Calu3 (cell line): ENCODE data around the gene BST2. TPM values are rescaled to one million over a fixed set of nuclear protein-coding genes. Genes with fewer than 3 reads are reported as not detected.

Experiments used
- BruUV-seq: library from RNA; stranded (reverse); fragments of 400-500 nt; replicated peaks from 2 replicates; lab custom pipeline; 2021; lab: Mats Ljungman, UMichigan
- CTCF ChIA-PET: fragments of 300-600 bp; sonication (Branson Sonifier 250); formaldehyde crosslinking; loops from one replicate; lab custom pipeline; 2022; ENCODE audit warnings: antibody characterized with exemption; lab: Charles Lee
- DNase-seq: peaks from one replicate; pipeline ENCODE4 v3.0.0; 2022
- H3K27ac Mint-ChIP-seq: one replicate; pipeline ENCODE4 v1.8.0; 2022; ENCODE audit warnings: mixed read lengths; ENCODE audit not compliant: unreplicated experiment
- H3K27me3 Mint-ChIP-seq: one replicate; pipeline ENCODE4 v1.8.0; 2022; ENCODE audit warnings: mixed read lengths; ENCODE audit not compliant: unreplicated experiment
- H3K36me3 Mint-ChIP-seq: one replicate; pipeline ENCODE4 v1.8.0; 2022; ENCODE audit warnings: mild to moderate bottlenecking, moderate library complexity, mixed read lengths; ENCODE audit not compliant: insufficient read depth, unreplicated experiment
- H3K4me1 Mint-ChIP-seq: one replicate; pipeline ENCODE4 v1.8.0; 2022; ENCODE audit warnings: mild to moderate bottlenecking, low read depth, mixed read lengths; ENCODE audit not compliant: unreplicated experiment
- H3K4me3 Mint-ChIP-seq: one replicate; pipeline ENCODE4 v1.8.0; 2022; ENCODE audit warnings: mild to moderate bottlenecking, low read depth, moderate library complexity, mixed read lengths; ENCODE audit not compliant: unreplicated experiment
- H3K9me3 Mint-ChIP-seq: one replicate; pipeline ENCODE4 v1.8.0; 2022; ENCODE audit warnings: low read depth, mixed read lengths; ENCODE audit not compliant: unreplicated experiment
- intact Hi-C: fragments of 100-400 bp; cut with micrococcal nuclease; formaldehyde crosslinking; loops from one replicate; pipeline ENCODE4 v1.10.0; 2022; ENCODE audit not compliant: unreplicated experiment
- total RNA-seq: library from RNA; stranded (reverse); gene quantifications from 2 replicates; pipeline ENCODE4 v1.2.3, GENCODE V29; 2022
- TF ChIP-seq, protein P1 (sequence below): fragments of 200-600 bp; IDR thresholded peaks from one replicate; pipeline ENCODE4 v1.8.0; 2022; ENCODE audit warnings: antibody characterized with exemption; ENCODE audit not compliant: unreplicated experiment

The BST2 gene
- total RNA-seq, 1 experiment from 2014 or later, result 0.94 TPM

DNA sequence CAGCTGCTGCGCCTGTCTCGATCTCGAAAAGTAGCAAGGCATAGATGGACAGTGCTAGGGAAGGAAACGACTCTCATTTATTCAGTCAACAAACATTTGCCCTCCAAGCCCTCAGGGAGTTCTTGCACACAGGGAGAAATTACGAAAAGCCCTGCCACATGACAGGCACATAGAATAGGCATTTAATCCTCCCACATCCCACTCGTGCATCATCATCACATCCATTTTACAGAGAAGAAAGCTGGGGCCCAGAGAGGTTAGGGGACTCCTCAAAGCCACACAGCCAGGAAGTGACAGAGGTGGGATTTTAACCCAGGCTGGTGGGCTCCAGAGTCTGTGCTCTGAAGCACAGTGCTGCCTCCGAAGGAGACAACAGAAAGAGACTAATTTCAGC is 31.4 kb upstream of the BST2 start:
- Mint-ChIP-seq H3K4me3 (no peak overlapping the region), H3K4me1 (no peaks in the 10 kb centered on the region), H3K27me3 (peaks cover 17% of the 10 kb centered on the region), H3K9me3 (no peaks in the 10 kb centered on the region), H3K27ac (no peak overlapping the region), H3K36me3 (no peaks in the 10 kb centered on the region)
- TF ChIP-seq, protein P1, sequence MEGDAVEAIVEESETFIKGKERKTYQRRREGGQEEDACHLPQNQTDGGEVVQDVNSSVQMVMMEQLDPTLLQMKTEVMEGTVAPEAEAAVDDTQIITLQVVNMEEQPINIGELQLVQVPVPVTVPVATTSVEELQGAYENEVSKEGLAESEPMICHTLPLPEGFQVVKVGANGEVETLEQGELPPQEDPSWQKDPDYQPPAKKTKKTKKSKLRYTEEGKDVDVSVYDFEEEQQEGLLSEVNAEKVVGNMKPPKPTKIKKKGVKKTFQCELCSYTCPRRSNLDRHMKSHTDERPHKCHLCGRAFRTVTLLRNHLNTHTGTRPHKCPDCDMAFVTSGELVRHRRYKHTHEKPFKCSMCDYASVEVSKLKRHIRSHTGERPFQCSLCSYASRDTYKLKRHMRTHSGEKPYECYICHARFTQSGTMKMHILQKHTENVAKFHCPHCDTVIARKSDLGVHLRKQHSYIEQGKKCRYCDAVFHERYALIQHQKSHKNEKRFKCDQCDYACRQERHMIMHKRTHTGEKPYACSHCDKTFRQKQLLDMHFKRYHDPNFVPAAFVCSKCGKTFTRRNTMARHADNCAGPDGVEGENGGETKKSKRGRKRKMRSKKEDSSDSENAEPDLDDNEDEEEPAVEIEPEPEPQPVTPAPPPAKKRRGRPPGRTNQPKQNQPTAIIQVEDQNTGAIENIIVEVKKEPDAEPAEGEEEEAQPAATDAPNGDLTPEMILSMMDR, result no peak
- intact Hi-C loops, result no loop called here
- BruUV-seq, result no TSS peak
- no peak for DNase-seq
- CTCF ChIA-PET, result no interaction called here

DNA sequence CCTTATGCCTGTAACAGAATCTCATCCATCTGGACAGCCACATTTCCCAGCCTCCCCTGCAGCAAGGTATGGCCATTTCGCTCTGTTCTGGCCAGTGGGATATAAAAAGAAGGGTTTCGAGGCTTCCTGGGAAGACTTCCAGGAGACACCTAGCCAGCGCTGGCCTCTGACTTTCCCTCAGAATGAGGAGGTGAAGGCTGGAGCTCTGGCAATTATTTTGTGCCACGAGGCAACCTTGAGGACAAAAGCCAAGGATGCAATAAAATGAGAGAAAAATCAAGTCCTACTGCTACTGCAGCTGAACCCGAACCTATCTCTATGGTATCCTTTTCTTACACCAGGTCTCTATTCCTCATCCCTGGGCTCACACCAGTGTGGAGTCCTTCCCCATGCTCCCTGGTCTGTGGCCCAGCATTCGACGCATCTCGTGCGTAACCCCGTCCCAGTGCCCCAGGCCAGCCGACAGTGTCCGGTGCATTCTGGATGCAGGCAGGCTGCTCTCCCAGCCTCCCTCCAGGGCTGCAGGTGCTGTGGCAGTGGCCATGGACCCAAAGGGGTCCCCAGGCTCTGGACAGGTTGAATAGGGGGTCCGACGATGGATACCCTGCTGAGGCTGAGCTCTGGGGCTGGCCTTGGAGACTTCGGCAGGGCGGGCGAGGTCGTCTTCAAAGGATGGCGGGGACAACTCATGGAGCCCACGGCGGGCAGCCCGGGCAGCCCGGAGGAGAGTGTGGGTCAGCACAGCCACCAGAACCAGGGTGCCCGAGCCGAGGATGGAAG is 30.9 kb upstream of the BST2 start:
- Mint-ChIP-seq H3K9me3 (no peaks in the 10 kb centered on the region), H3K27ac (no peak overlapping the region), H3K4me1 (no peaks in the 10 kb centered on the region), H3K27me3 (peaks cover 17% of the 10 kb centered on the region), H3K36me3 (no peaks in the 10 kb centered on the region), H3K4me3 (no peak overlapping the region)
- intact Hi-C loops, result no loop called here
- CTCF ChIA-PET, result no interaction called here
- BruUV-seq, result no TSS peak
- TF ChIP-seq, protein P1, result no peak
- DNase-seq, result no peak

DNA sequence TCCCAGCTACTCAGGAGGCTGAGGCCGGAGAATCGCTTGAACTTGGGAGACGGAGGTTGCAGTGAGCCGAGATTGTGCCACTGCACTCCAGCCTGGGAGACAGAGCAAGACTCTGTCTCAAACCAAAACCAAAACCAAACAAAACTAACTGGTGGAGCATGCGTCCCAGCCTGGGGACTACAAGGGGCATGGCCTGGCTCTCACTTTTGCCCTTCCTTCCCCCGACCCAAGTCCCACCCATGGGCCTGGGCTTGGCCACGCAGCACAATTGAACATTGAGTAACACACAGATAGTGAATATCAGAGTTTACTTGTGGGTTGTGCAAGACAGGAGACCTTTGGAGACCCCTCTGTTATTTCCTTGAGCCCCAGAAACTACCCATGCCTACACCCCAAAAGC is 29.8 kb upstream of the BST2 start:
- DNase-seq, result no peak
- Mint-ChIP-seq H3K27me3 (peaks cover 17% of the 10 kb centered on the region), H3K9me3 (no peaks in the 10 kb centered on the region), H3K4me1 (no peaks in the 10 kb centered on the region), H3K4me3 (no peak overlapping the region), H3K27ac (no peak overlapping the region), H3K36me3 (no peaks in the 10 kb centered on the region)
- BruUV-seq, result no TSS peak
- TF ChIP-seq, protein P1, result no peak
- intact Hi-C loops, result no loop called here
- CTCF ChIA-PET, result no interaction called here

DNA sequence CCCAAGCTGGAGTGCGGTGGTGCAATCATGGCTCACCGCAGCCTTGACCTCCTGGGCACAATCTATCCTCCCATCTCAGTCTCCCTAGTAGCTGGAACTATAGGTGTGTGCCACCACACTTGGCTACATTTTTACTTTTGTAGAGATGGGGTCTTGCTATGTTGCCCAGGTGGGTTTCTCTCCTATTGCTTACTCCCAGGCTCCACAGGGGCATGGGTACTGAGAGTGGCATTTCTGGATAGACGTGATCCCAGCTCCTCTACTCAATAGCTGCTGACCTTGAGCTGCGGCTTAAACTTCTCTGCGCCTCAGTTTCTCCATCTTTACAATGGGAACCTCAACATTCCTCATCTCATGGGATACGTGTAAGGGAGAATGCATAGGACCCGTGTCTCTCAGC is 26.0 kb upstream of the BST2 start:
- Mint-ChIP-seq H3K27ac (no peak overlapping the region), H3K9me3 (no peaks in the 10 kb centered on the region), H3K27me3 (no peaks in the 10 kb centered on the region), H3K36me3 (no peaks in the 10 kb centered on the region), H3K4me1 (no peaks in the 10 kb centered on the region), H3K4me3 (no peak overlapping the region)
- BruUV-seq, result no TSS peak
- intact Hi-C loops, result no loop called here
- DNase-seq, result no peak
- CTCF ChIA-PET, result no interaction called here
- TF ChIP-seq, protein P1, result no peak
